Memory B cell (primary cell): ENCODE results near the gene DAPK2.

Experiments used
- ATAC-seq: fragments of 150-1000 bp; cut with Tn5 transposase; 2 replicates; pipeline ENCODE4 v1.10.0; 2021; ENCODE audit warnings: low read depth, mild to moderate bottlenecking, moderate library complexity
- DNase-seq, 2 donors: peaks; one replicate each; pipeline ENCODE4 v3.0.0; 2022; ENCODE audit warnings: low spot score in 2 of 2
- H3K27ac Mint-ChIP-seq: one replicate; pipeline ENCODE4 v1.8.0; 2022; ENCODE audit warnings: mild to moderate bottlenecking, moderate library complexity, mixed read lengths
- H3K27me3 Mint-ChIP-seq: one replicate; pipeline ENCODE4 v1.8.0; 2022; ENCODE audit warnings: mixed read lengths
- H3K36me3 Mint-ChIP-seq: one replicate; pipeline ENCODE4 v1.8.0; 2022; ENCODE audit warnings: mild to moderate bottlenecking, mixed read lengths
- H3K4me1 Mint-ChIP-seq: one replicate; pipeline ENCODE4 v1.8.0; 2022; ENCODE audit warnings: mixed read lengths
- H3K4me3 Mint-ChIP-seq: one replicate; pipeline ENCODE4 v1.8.0; 2022; ENCODE audit warnings: mild to moderate bottlenecking, moderate library complexity, mixed read lengths
- H3K9me3 Mint-ChIP-seq: one replicate; pipeline ENCODE4 v1.8.0; 2022; ENCODE audit warnings: mixed read lengths

DAPK2 gene

DNA sequence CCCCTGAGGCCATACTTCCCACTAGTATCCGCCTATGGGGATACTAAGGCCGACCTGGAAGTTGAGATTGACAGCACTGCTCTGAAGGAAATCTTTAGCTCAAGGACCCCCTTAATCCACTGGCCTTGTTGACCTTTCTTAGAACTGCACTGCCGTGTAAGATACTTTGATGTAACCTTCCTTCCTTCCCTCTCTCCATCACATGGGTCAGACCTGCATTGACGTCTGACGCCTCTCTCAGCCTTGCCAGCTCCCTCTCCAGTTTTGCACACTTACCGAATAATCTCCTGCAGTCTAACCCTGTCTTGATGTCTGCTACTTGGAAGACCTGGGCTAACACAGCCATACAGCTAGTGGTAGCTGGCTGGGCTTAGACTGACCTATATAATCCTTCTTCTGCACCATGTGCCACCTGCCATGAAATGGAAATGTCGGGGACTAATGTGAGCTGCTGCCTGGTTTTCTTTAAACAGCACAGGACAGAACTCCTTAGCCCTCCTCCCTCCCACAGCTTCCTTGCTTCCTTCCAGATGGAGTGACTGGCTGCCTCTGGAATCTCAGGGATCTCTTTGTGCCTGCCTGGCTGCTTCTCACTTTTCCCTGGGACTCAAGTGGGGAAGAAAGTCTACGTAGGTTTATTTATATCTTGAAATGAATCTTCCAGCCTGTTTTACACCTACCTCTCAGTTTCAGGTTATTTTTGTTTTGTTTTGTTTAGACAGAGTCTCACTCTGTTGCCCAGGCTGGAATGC, 173.3 kb downstream of the DAPK2 start:
- Mint-ChIP-seq H3K27ac (no peak overlapping the region), H3K9me3 (peaks cover 3% of the 10 kb centered on the region), H3K27me3 (no peaks in the 10 kb centered on the region), H3K36me3 (peaks cover 2% of the 10 kb centered on the region), H3K4me1 (peaks cover 8% of the 10 kb centered on the region), H3K4me3 (no peak overlapping the region)
- DNase-seq (no peak), ATAC-seq (no peak)

DNA sequence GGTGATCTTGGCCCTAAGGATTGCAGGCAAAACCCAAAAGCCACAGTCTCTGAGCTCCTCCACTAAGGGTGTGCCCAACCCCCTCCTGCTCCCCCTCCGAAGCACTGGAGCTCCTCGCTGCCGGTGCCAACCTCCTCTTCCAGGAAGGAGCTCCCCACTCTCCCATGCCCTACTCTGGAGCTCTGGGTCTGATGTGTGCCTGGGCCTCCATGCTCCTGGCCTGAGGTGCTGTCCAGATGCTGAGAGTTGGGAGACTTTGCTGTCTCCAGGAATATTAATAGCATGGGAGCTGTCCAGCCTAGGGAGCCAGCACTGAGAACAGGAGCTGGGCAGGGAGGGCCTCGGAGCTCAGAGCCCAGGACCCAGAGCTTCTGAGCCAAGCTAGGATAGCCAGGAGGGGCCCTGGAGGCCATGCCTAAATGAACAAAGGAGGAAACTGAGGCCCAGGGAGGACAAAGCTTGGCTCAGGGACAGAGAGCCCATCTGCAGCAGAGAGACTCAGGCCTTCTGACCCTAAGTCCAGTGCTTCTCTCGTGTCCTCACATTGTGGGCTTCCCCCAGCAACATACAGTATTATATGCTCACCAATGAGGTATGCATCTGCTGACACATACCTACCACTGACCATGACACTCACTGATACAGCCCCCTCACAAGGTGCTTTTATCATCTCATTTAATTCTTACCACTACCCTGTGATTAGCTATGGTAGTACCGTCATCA, 175.6 kb downstream of the DAPK2 start:
- H3K27ac Mint-ChIP-seq = no peak overlapping the region
- H3K9me3 Mint-ChIP-seq = peaks cover 3% of the 10 kb centered on the region
- H3K4me3 Mint-ChIP-seq = no peak overlapping the region
- peaks cover 4% of the 10 kb centered on the region for H3K4me1 Mint-ChIP-seq
- ATAC-seq (no peak), DNase-seq (no peak)
- H3K36me3 Mint-ChIP-seq = peaks cover 2% of the 10 kb centered on the region
- no peaks in the 10 kb centered on the region for H3K27me3 Mint-ChIP-seq

DNA sequence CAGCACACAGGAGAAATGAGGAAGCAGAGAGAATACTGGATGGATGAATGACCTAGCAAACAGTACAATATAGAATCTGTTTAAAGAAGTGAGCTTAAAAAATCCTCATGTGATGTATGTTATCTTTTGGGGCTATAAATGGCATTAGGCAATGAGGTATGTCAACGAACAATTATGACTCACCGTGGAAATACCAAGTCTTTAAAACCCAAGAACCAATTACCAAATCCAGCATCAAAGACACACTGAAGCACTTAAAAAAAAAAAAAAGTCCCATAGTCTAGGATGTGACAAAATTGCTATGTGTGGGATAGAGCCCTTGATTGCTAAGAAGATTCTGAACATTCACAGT, 176.3 kb downstream of the DAPK2 start:
- peaks cover 4% of the 10 kb centered on the region for H3K4me1 Mint-ChIP-seq
- no peak overlapping the region for H3K27ac Mint-ChIP-seq
- H3K36me3 Mint-ChIP-seq = peaks cover 2% of the 10 kb centered on the region
- ATAC-seq = peak; percentile 80
- no peak overlapping the region for H3K4me3 Mint-ChIP-seq
- peaks cover 3% of the 10 kb centered on the region for H3K9me3 Mint-ChIP-seq
- no peak for DNase-seq
- H3K27me3 Mint-ChIP-seq = no peaks in the 10 kb centered on the region

GRCh38 chr15:63869371-63870042, 176.8 kb downstream of the DAPK2 start:
- no peak for ATAC-seq
- no peak for DNase-seq
- Mint-ChIP-seq H3K27me3 (no peaks in the 10 kb centered on the region), H3K36me3 (peaks cover 2% of the 10 kb centered on the region), H3K27ac (no peak overlapping the region), H3K9me3 (peaks cover 3% of the 10 kb centered on the region), H3K4me1 (peaks cover 4% of the 10 kb centered on the region), H3K4me3 (no peak overlapping the region)

- Mint-ChIP-seq H3K4me1 (peaks cover 20% of the 10 kb centered on the region), H3K9me3 (no peaks in the 10 kb centered on the region), H3K27me3 (no peaks in the 10 kb centered on the region), H3K27ac (no peak overlapping the region), H3K36me3 (peaks cover 1% of the 10 kb centered on the region), H3K4me3 (no peak overlapping the region)
- DNase-seq (no peak), ATAC-seq (no peak)
These were observed 182.1 kb downstream of the DAPK2 start for GRCh38 chr15:63864186-63864585.

- H3K4me3 Mint-ChIP-seq = no peak overlapping the region
- peaks cover 1% of the 10 kb centered on the region for H3K36me3 Mint-ChIP-seq
- no peak for DNase-seq
- peaks cover 31% of the 10 kb centered on the region for H3K4me1 Mint-ChIP-seq
- H3K27me3 Mint-ChIP-seq = no peaks in the 10 kb centered on the region
- ATAC-seq = no peak
- no peaks in the 10 kb centered on the region for H3K9me3 Mint-ChIP-seq
- H3K27ac Mint-ChIP-seq = no peak overlapping the region
These were observed 184.3 kb downstream of the DAPK2 start for GRCh38 chr15:63861946-63862517.

DNA sequence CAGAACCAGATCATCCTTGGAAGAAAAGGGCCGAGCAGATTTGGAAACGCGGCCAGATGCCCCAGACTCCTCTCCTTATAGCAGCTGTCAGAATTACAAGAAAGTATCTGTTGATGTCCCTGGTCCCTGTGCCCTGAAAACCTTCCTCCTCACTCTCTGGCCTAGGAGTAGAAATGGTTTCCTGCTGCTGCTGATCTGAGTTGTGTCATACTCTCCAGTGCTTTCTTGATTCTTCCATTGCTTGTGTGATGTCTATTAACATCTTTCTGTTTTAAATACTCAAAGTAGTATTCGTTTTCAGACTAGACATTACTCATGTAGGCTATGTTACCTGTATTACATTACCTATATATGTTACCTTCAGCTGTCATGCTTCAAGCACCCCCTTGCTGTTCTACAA, 185.7 kb downstream of the DAPK2 start:
- Mint-ChIP-seq H3K4me1 (peaks cover 31% of the 10 kb centered on the region), H3K27me3 (no peaks in the 10 kb centered on the region), H3K9me3 (no peaks in the 10 kb centered on the region), H3K27ac (peak overlapping the region; percentile 92), H3K36me3 (peaks cover 1% of the 10 kb centered on the region), H3K4me3 (no peak overlapping the region)
- no peak for DNase-seq
- ATAC-seq = peak; percentile 6

DNA sequence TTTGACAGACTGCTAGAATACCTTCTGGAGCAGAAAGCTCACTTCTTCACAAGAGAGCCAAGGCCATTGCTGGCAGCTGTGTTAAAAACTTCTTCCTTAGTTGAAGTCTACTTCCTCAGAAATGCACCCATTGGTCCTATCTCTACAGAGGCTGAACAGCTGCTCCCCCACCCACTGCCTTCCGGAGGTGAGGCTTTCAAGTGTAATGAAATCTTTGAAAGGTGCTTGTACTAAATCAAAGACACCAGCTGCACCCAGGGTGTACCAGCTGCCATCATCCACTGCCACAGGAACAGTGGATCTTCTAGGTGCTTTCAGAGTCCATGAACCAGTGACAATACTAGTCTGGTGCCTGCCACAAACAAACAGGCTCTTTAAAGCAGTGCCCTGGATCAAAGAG, 186.1 kb downstream of the DAPK2 start:
- H3K36me3 Mint-ChIP-seq = peaks cover 1% of the 10 kb centered on the region
- H3K9me3 Mint-ChIP-seq = no peaks in the 10 kb centered on the region
- peak overlapping the region; percentile 92 for H3K27ac Mint-ChIP-seq
- H3K27me3 Mint-ChIP-seq = no peaks in the 10 kb centered on the region
- peaks cover 31% of the 10 kb centered on the region for H3K4me1 Mint-ChIP-seq
- no peak overlapping the region for H3K4me3 Mint-ChIP-seq
- ATAC-seq (peak; percentile 93), DNase-seq (peak; percentile 30 to 38)

- no peaks in the 10 kb centered on the region for H3K27me3 Mint-ChIP-seq
- peaks cover 29% of the 10 kb centered on the region for H3K4me1 Mint-ChIP-seq
- ATAC-seq (peak; percentile 49), DNase-seq (no peak)
- H3K4me3 Mint-ChIP-seq = no peak overlapping the region
- H3K36me3 Mint-ChIP-seq = peaks cover 1% of the 10 kb centered on the region
- peak overlapping the region; percentile 81 for H3K27ac Mint-ChIP-seq
- H3K9me3 Mint-ChIP-seq = no peaks in the 10 kb centered on the region
These were observed 187.4 kb downstream of the DAPK2 start for GRCh38 chr15:63858881-63859280.

GRCh38 chr15:63858448-63858847, 187.8 kb downstream of the DAPK2 start:
- H3K4me3 Mint-ChIP-seq = no peak overlapping the region
- no peaks in the 10 kb centered on the region for H3K27me3 Mint-ChIP-seq
- peak overlapping the region; percentile 81 for H3K27ac Mint-ChIP-seq
- no peak for ATAC-seq
- no peaks in the 10 kb centered on the region for H3K9me3 Mint-ChIP-seq
- peaks cover 28% of the 10 kb centered on the region for H3K4me1 Mint-ChIP-seq
- DNase-seq = no peak
- peaks cover 1% of the 10 kb centered on the region for H3K36me3 Mint-ChIP-seq

GRCh38 chr15:63857461-63857856, 188.8 kb downstream of the DAPK2 start:
- ATAC-seq (no peak), DNase-seq (no peak)
- Mint-ChIP-seq H3K27ac (no peak overlapping the region), H3K4me3 (no peak overlapping the region), H3K9me3 (no peaks in the 10 kb centered on the region), H3K36me3 (no peaks in the 10 kb centered on the region), H3K27me3 (no peaks in the 10 kb centered on the region), H3K4me1 (peaks cover 25% of the 10 kb centered on the region)
